ENCODE results near the gene SLIT3.

DNA sequence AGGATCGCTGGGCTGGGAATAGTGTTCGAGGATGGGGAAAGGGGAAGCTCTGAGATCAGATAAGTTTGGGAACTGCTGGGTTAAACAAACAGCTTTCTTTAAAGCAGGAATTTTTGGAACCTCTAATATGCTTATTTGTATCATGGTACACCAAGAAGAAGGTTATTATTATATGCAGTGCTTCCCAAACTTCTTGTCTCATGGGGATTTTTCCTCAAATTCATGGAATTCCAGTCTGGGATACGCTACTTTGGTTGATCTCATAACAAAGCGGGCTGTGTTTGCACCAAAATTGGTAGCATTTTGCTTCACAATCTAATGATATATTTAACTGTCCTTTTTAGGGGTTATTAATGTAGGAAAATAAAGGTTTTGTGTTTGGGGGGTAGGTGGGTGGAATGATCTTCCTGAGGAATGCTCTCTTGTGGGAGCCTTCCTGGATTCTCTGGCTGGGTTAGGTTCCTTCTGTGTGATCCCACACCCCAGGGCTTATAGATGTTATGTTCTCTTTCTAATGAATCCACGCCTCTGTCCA is 605.6 kb downstream of the SLIT3 start:
- TF ChIP-seq CTCF (IDR thresholded peaks at IDR 0.05; ENCODE audit: extremely low read depth in 1 of 2, insufficient read depth in 1 of 2, low read depth in 1 of 2, low read length in 2 of 2), result no peak
- TF ChIP-seq EZH2 (IDR thresholded peaks at IDR 0.05; ENCODE audit: borderline replicate concordance, low read depth, low read length, severe bottlenecking), result no peak
- TF ChIP-seq POLR2A (IDR thresholded peaks at IDR 0.05; ENCODE audit: low read depth, low read length), result no peak
- no peak for TF ChIP-seq JUN (IDR thresholded peaks at IDR 0.05; ENCODE audit: borderline replicate concordance, insufficient read depth, insufficient read length, low read depth)
- TF ChIP-seq POLR2AphosphoS5 (IDR thresholded peaks at IDR 0.05; ENCODE audit: insufficient read depth, low read depth, low read length), result no peak
